AG04449 (cell line): ENCODE data around the gene MAFF.
"Not testable (repeated sequence)": the region's sequence is repeated elsewhere in the genome, so short reads cannot be mapped to it uniquely, and the experiment has no call there.

Source experiments
- CTCF ChIA-PET: fragments of 350-600 bp; formaldehyde crosslinking; extraction: SDS; loops from one replicate; lab custom pipeline; 2021; ENCODE audit warnings: antibody characterized with exemption; lab: Yijun Ruan, JAX
- POLR2A ChIA-PET: fragments of 400-600, 350-600 bp; formaldehyde crosslinking; extraction: SDS; loops from one replicate; lab custom pipeline; 2020; ENCODE audit warnings: antibody characterized with exemption, inconsistent platforms; lab: Yijun Ruan, JAX
- DNase-seq: peaks from one replicate; pipeline ENCODE4 v3.0.0-alpha.2; 2010; ENCODE audit warnings: low read depth, low spot score
- H3K4me3 ChIP-seq: 2 replicates; pipeline ENCODE4 v1.5.1; 2011; ENCODE audit warnings: low read depth, mild to moderate bottlenecking, control low read depth, low read length
- TF ChIP-seq, protein P1 (sequence below): IDR thresholded peaks from one replicate; pipeline ENCODE4 v1.5.1; 2011; ENCODE audit warnings: mild to moderate bottlenecking, moderate library complexity, low read length, control low read depth, inconsistent platforms; ENCODE audit not compliant: insufficient read depth; ENCODE audit errors: missing control alignments

The MAFF gene

GRCh38 chr22:38228873-38229740 lies 27.3 kb downstream of the MAFF start:
- no peak for DNase-seq
- TF ChIP-seq, protein P1, sequence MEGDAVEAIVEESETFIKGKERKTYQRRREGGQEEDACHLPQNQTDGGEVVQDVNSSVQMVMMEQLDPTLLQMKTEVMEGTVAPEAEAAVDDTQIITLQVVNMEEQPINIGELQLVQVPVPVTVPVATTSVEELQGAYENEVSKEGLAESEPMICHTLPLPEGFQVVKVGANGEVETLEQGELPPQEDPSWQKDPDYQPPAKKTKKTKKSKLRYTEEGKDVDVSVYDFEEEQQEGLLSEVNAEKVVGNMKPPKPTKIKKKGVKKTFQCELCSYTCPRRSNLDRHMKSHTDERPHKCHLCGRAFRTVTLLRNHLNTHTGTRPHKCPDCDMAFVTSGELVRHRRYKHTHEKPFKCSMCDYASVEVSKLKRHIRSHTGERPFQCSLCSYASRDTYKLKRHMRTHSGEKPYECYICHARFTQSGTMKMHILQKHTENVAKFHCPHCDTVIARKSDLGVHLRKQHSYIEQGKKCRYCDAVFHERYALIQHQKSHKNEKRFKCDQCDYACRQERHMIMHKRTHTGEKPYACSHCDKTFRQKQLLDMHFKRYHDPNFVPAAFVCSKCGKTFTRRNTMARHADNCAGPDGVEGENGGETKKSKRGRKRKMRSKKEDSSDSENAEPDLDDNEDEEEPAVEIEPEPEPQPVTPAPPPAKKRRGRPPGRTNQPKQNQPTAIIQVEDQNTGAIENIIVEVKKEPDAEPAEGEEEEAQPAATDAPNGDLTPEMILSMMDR, result no peak
- ChIA-PET CTCF (interaction anchor here (0.9 to 4.0 kb wide), 12 partner anchors 8 to 178 kb away, joined by 3 to 18 read pairs (median 4); partner anchors contain the start of gene MAFF), POLR2A (interaction anchor here (1.1 to 1.9 kb wide), 2 partner anchors 10 to 11 kb away, joined by 3 to 9 read pairs; no protein-coding TSS in a partner anchor)
- H3K4me3 ChIP-seq, result no peak overlapping the region

GRCh38 chr22:38230108-38230825 lies 28.5 kb downstream of the MAFF start:
- ChIA-PET CTCF (interaction anchor here (0.7 to 4.0 kb wide), 13 partner anchors 8 to 178 kb away, joined by 3 to 18 read pairs (median 4); no protein-coding TSS in a partner anchor), POLR2A (interaction anchor here (1.9 kb wide), 1 partner anchor 9 kb away, joined by 9 read pairs; no protein-coding TSS in a partner anchor)
- no peak for DNase-seq
- TF ChIP-seq, protein P1, result peak; percentile 25
- no peak overlapping the region for H3K4me3 ChIP-seq

DNA sequence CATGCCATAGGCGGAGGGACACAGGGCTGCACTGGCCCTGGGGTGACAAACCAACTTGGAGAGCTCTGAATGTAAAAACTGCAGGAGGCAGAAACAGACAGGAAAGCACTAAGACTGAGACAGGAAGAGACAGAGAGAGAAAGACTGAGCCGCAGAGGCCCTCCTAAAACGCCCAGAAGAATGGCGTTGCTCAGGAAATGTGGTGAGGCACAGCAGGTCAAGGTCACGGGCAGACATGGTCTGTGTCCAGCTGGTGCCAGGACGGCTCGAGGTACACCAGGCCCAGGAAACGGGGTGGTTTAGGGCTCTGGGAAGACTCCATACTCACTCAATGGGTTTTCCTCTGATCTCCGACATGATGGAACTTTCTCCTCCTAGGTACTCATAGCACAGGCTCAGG lies 29.1 kb downstream of the MAFF start:
- no peak for DNase-seq
- TF ChIP-seq, protein P1, result no peak
- H3K4me3 ChIP-seq, result no peak overlapping the region
- POLR2A ChIA-PET, result no interaction called here
- CTCF ChIA-PET, result interaction anchor here (0.7 to 4.0 kb wide), 9 partner anchors 8 to 179 kb away, joined by 3 to 18 read pairs (median 4); no protein-coding TSS in a partner anchor

GRCh38 chr22:38232196-38232595 lies 30.4 kb downstream of the MAFF start:
- ChIA-PET POLR2A (interaction anchor here (1.0 kb wide), 1 partner anchor 20 kb away, joined by 3 read pairs; no protein-coding TSS in a partner anchor), CTCF (interaction anchor here (1.8 kb wide), 1 partner anchor 118 kb away, joined by 5 read pairs; no protein-coding TSS in a partner anchor)
- TF ChIP-seq, protein P1, result no peak
- no peak for DNase-seq
- no peak overlapping the region for H3K4me3 ChIP-seq

DNA sequence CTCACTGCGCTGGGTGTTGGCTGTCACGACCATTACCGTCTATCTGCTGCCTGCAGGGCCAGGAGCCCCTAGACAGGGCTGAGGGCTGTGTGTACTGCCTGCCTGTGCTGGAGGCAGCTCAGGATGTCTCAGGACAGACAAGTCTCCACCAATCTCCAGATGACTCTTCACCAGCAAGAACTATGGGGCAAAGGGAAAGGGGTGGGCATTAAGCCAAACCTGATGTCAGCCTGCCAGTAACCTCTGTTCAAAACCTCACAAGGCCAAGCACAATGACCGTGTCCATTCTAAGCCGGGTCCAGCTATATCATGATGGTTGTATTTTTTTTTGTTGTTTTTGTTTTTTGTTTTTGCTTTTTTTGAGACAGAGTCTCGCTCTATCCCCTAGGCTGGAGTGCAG lies 31.6 kb downstream of the MAFF start:
- TF ChIP-seq, protein P1, result no peak
- POLR2A ChIA-PET, result no interaction called here
- no peak for DNase-seq
- H3K4me3 ChIP-seq, result no peak overlapping the region
- CTCF ChIA-PET, result interaction anchor here (1.8 kb wide), 1 partner anchor 119 kb away, joined by 5 read pairs; no protein-coding TSS in a partner anchor

DNA sequence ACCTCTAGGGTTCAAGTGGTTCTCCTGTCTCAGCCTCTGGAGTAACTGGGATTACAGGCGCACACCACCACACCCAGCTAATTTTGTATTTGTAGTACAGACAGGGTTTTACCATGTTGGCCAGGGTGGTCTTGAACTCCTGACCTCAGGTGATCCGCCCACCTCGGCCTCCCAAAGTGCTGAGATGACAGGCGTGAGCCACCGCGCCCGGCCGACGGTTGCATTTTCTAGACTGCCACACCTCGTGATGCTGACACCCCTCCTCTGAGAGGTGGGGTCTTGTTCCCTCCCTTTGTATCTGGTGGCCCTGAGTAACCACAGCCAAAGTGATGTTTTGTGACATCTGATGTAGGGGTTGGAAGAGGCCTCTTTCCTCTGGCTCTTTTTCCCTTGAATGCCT lies 32.1 kb downstream of the MAFF start:
- DNase-seq, CTCF ChIA-PET, POLR2A ChIA-PET, H3K4me3 ChIP-seq: not testable (repeated sequence)
